ENCODE results near the gene TCF25.

The TCF25 gene

GRCh38 chr16:89898201-89898967, 25.0 kb downstream of the TCF25 start:
- no peak overlapping the region for H2BK12ac ChIP-seq (ENCODE audit: low read length)
- H3K4me1 ChIP-seq (ENCODE audit: control insufficient read depth in 2 of 2, insufficient read depth in 1 of 2, low read depth in 1 of 2, low read length in 2 of 2), result no peaks in the 10 kb centered on the region
- H3K4me3 ChIP-seq (ENCODE audit: low read length in 2 of 2), result no peak overlapping the region
- H3K9ac ChIP-seq (ENCODE audit: low read depth, low read length, poor library complexity), result no peak overlapping the region
- no CpG with 5 or more reads among the region's 36 CpGs for WGBS, 2 donors (ENCODE audit: extremely low coverage in 2 of 2, insufficient read length in 2 of 2, insufficient replicate concordance in 1 of 2)
- H3K4me2 ChIP-seq (ENCODE audit: insufficient read depth, low read length, poor library complexity, severe bottlenecking), result no peak overlapping the region
- no peaks in the 10 kb centered on the region for H3K9me3 ChIP-seq (replicated peaks in 1 of 2; ENCODE audit: control insufficient read depth in 2 of 2, insufficient read depth in 1 of 2, low read depth in 1 of 2, low read length in 2 of 2)
- H2AFZ ChIP-seq (ENCODE audit: low read length), result no peak overlapping the region
- DNase-seq (ENCODE audit: low spot score), result no peak
- H2BK120ac ChIP-seq (ENCODE audit: low read depth, low read length), result no peak overlapping the region
- H2BK5ac ChIP-seq (ENCODE audit: low read length), result no peak overlapping the region
- H2BK15ac ChIP-seq (ENCODE audit: low read length), result no peak overlapping the region
- peaks cover 36 to 80% of the 10 kb centered on the region in 2 donors for H3K36me3 ChIP-seq (replicated peaks in 1 of 2; ENCODE audit: control insufficient read depth in 2 of 2, insufficient read depth in 2 of 2, low read length in 2 of 2)
- no peak overlapping the region for H3K27ac ChIP-seq (replicated peaks; ENCODE audit: low read length)
- H3K79me1 ChIP-seq (ENCODE audit: low read depth, low read length), result peaks cover 4% of the 10 kb centered on the region
- no peak overlapping the region for H3K4ac ChIP-seq (ENCODE audit: low read length)
- peak overlapping the region; percentile 1 for H3K23ac ChIP-seq (ENCODE audit: low read depth, low read length, poor library complexity)
- H4K8ac ChIP-seq (ENCODE audit: low read depth, low read length), result no peak overlapping the region
- no peaks in the 10 kb centered on the region for H3K27me3 ChIP-seq (ENCODE audit: control insufficient read depth in 3 of 3, insufficient read depth in 3 of 3, low read depth in 1 of 3, low read length in 3 of 3)
- H3K18ac ChIP-seq (ENCODE audit: low read length), result no peak overlapping the region
- H4K91ac ChIP-seq (ENCODE audit: low read depth, low read length, poor library complexity), result no peak overlapping the region
- no peak overlapping the region for H2AK5ac ChIP-seq (ENCODE audit: low read depth, low read length)
- H3K14ac ChIP-seq (ENCODE audit: low read length), result no peak overlapping the region

- Histone ChIP-seq H3K4me3 (ENCODE audit: low read length in 2 of 2) (no peak overlapping the region), H3K79me1 (ENCODE audit: low read depth, low read length) (peaks cover 4% of the 10 kb centered on the region), H3K36me3 (replicated peaks in 1 of 2; ENCODE audit: control insufficient read depth in 2 of 2, insufficient read depth in 2 of 2, low read length in 2 of 2) (peaks cover 30 to 80% of the 10 kb centered on the region in 2 donors), H3K4me2 (ENCODE audit: insufficient read depth, low read length, poor library complexity, severe bottlenecking) (no peak overlapping the region), H2AFZ (ENCODE audit: low read length) (no peak overlapping the region), H2BK12ac (ENCODE audit: low read length) (no peak overlapping the region), H3K23ac (ENCODE audit: low read depth, low read length, poor library complexity) (no peak overlapping the region), H3K27me3 (ENCODE audit: control insufficient read depth in 3 of 3, insufficient read depth in 3 of 3, low read depth in 1 of 3, low read length in 3 of 3) (no peaks in the 10 kb centered on the region), H3K4me1 (ENCODE audit: control insufficient read depth in 2 of 2, insufficient read depth in 1 of 2, low read depth in 1 of 2, low read length in 2 of 2) (no peaks in the 10 kb centered on the region), H3K9ac (ENCODE audit: low read depth, low read length, poor library complexity) (no peak overlapping the region), H2AK5ac (ENCODE audit: low read depth, low read length) (no peak overlapping the region), H3K14ac (ENCODE audit: low read length) (no peak overlapping the region), H2BK5ac (ENCODE audit: low read length) (no peak overlapping the region), H2BK120ac (ENCODE audit: low read depth, low read length) (no peak overlapping the region), H3K4ac (ENCODE audit: low read length) (no peak overlapping the region), H3K18ac (ENCODE audit: low read length) (no peak overlapping the region), H3K9me3 (replicated peaks in 1 of 2; ENCODE audit: control insufficient read depth in 2 of 2, insufficient read depth in 1 of 2, low read depth in 1 of 2, low read length in 2 of 2) (no peaks in the 10 kb centered on the region), H2BK15ac (ENCODE audit: low read length) (no peak overlapping the region), H4K8ac (ENCODE audit: low read depth, low read length) (no peak overlapping the region), H4K91ac (ENCODE audit: low read depth, low read length, poor library complexity) (no peak overlapping the region), H3K27ac (replicated peaks; ENCODE audit: low read length) (no peak overlapping the region)
- DNase-seq (ENCODE audit: low spot score), result no peak
- WGBS, 2 donors (ENCODE audit: extremely low coverage in 2 of 2, insufficient read length in 2 of 2, insufficient replicate concordance in 1 of 2), result no CpG with 5 or more reads among the region's 20 CpGs
Measured at GRCh38 chr16:89899879-89900481, 26.6 kb downstream of the TCF25 start.

GRCh38 chr16:89900885-89901284, 27.5 kb downstream of the TCF25 start:
- no peak overlapping the region for H4K91ac ChIP-seq (ENCODE audit: low read depth, low read length, poor library complexity)
- H3K9ac ChIP-seq (ENCODE audit: low read depth, low read length, poor library complexity), result no peak overlapping the region
- peak overlapping the region; percentile 47 for H3K14ac ChIP-seq (ENCODE audit: low read length)
- H3K4me3 ChIP-seq (ENCODE audit: low read length in 2 of 2), result no peak overlapping the region
- peaks cover 34 to 80% of the 10 kb centered on the region in 2 donors for H3K36me3 ChIP-seq (replicated peaks in 1 of 2; ENCODE audit: control insufficient read depth in 2 of 2, insufficient read depth in 2 of 2, low read length in 2 of 2)
- H2BK5ac ChIP-seq (ENCODE audit: low read length), result peak overlapping the region; percentile 60
- H3K4ac ChIP-seq (ENCODE audit: low read length), result no peak overlapping the region
- no peaks in the 10 kb centered on the region for H3K27me3 ChIP-seq (ENCODE audit: control insufficient read depth in 3 of 3, insufficient read depth in 3 of 3, low read depth in 1 of 3, low read length in 3 of 3)
- peaks cover under 1% of the 10 kb centered on the region for H3K79me1 ChIP-seq (ENCODE audit: low read depth, low read length)
- no CpG with 5 or more reads among the region's 17 CpGs for WGBS, 2 donors (ENCODE audit: extremely low coverage in 2 of 2, insufficient read length in 2 of 2, insufficient replicate concordance in 1 of 2)
- H2BK120ac ChIP-seq (ENCODE audit: low read depth, low read length), result no peak overlapping the region
- H3K4me2 ChIP-seq (ENCODE audit: insufficient read depth, low read length, poor library complexity, severe bottlenecking), result no peak overlapping the region
- H3K4me1 ChIP-seq (ENCODE audit: control insufficient read depth in 2 of 2, insufficient read depth in 1 of 2, low read depth in 1 of 2, low read length in 2 of 2), result no peaks in the 10 kb centered on the region
- H3K23ac ChIP-seq (ENCODE audit: low read depth, low read length, poor library complexity), result peak overlapping the region; percentile 45
- H2AFZ ChIP-seq (ENCODE audit: low read length), result no peak overlapping the region
- no peak overlapping the region for H2BK15ac ChIP-seq (ENCODE audit: low read length)
- no peak for DNase-seq (ENCODE audit: low spot score)
- no peak overlapping the region for H2AK5ac ChIP-seq (ENCODE audit: low read depth, low read length)
- no peak overlapping the region for H3K18ac ChIP-seq (ENCODE audit: low read length)
- no peak overlapping the region for H3K27ac ChIP-seq (replicated peaks; ENCODE audit: low read length)
- H3K9me3 ChIP-seq (replicated peaks in 1 of 2; ENCODE audit: control insufficient read depth in 2 of 2, insufficient read depth in 1 of 2, low read depth in 1 of 2, low read length in 2 of 2), result no peaks in the 10 kb centered on the region
- H2BK12ac ChIP-seq (ENCODE audit: low read length), result no peak overlapping the region
- no peak overlapping the region for H4K8ac ChIP-seq (ENCODE audit: low read depth, low read length)

GRCh38 chr16:89902980-89903379, 29.6 kb downstream of the TCF25 start:
- H2BK15ac ChIP-seq (ENCODE audit: low read length), result no peak overlapping the region
- WGBS, 2 donors (ENCODE audit: extremely low coverage in 2 of 2, insufficient read length in 2 of 2, insufficient replicate concordance in 1 of 2), result no CpG with 5 or more reads among the region's 11 CpGs
- H3K4me1 ChIP-seq (ENCODE audit: control insufficient read depth in 2 of 2, insufficient read depth in 1 of 2, low read depth in 1 of 2, low read length in 2 of 2), result no peaks in the 10 kb centered on the region
- no peak overlapping the region for H3K18ac ChIP-seq (ENCODE audit: low read length)
- H3K36me3 ChIP-seq (replicated peaks in 1 of 2; ENCODE audit: control insufficient read depth in 2 of 2, insufficient read depth in 2 of 2, low read length in 2 of 2), result peaks cover 41 to 79% of the 10 kb centered on the region in 2 donors
- no peak overlapping the region for H2AK5ac ChIP-seq (ENCODE audit: low read depth, low read length)
- peaks cover 11 to 13% of the 10 kb centered on the region in 2 donors for H3K9me3 ChIP-seq (replicated peaks in 1 of 2; ENCODE audit: control insufficient read depth in 2 of 2, insufficient read depth in 1 of 2, low read depth in 1 of 2, low read length in 2 of 2)
- H3K14ac ChIP-seq (ENCODE audit: low read length), result no peak overlapping the region
- no peak overlapping the region for H2AFZ ChIP-seq (ENCODE audit: low read length)
- H2BK12ac ChIP-seq (ENCODE audit: low read length), result no peak overlapping the region
- H4K91ac ChIP-seq (ENCODE audit: low read depth, low read length, poor library complexity), result no peak overlapping the region
- H2BK120ac ChIP-seq (ENCODE audit: low read depth, low read length), result no peak overlapping the region
- no peak overlapping the region for H3K23ac ChIP-seq (ENCODE audit: low read depth, low read length, poor library complexity)
- H4K8ac ChIP-seq (ENCODE audit: low read depth, low read length), result peak overlapping the region; percentile 43
- H3K9ac ChIP-seq (ENCODE audit: low read depth, low read length, poor library complexity), result no peak overlapping the region
- no peak overlapping the region for H2BK5ac ChIP-seq (ENCODE audit: low read length)
- H3K79me1 ChIP-seq (ENCODE audit: low read depth, low read length), result no peaks in the 10 kb centered on the region
- no peak overlapping the region for H3K4me3 ChIP-seq (ENCODE audit: low read length in 2 of 2)
- no peak overlapping the region for H3K27ac ChIP-seq (replicated peaks; ENCODE audit: low read length)
- no peaks in the 10 kb centered on the region for H3K27me3 ChIP-seq (ENCODE audit: control insufficient read depth in 3 of 3, insufficient read depth in 3 of 3, low read depth in 1 of 3, low read length in 3 of 3)
- no peak overlapping the region for H3K4ac ChIP-seq (ENCODE audit: low read length)
- H3K4me2 ChIP-seq (ENCODE audit: insufficient read depth, low read length, poor library complexity, severe bottlenecking), result no peak overlapping the region
- DNase-seq (ENCODE audit: low spot score), result no peak

All from neuronal stem cell (in vitro differentiated cells).